COR-L47 (cell line): Measurements from ENCODE around the gene COA6.

ENCODE experiments used
- DNase-seq: peaks from one replicate; lab custom pipeline; 2025; lab: John Stamatoyannopoulos, UW

COA6 gene

GRCh38 chr1:234412830-234413229 lies 39.6 kb downstream of the COA6 start:
- DNase-seq, result no peak

GRCh38 chr1:234413485-234413884 lies 40.2 kb downstream of the COA6 start:
- DNase-seq, result no peak

DNA sequence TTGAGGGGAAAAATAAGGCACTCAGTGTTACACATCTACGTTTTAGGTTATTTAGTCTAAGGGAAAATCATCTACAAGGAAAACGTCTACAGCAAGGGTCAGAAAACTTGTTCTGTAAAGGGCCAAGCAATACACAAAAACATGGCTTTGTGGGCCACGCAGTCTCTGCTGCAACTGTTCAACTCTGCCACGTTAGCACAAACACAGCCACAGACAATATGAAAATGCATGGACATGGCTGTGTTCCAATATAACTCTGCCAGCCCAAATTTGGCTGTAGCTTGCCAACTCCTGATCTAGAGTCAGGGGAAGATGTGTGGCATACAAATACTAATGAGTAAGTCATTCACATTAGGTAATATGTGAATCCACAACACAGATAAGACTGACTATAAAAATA lies 40.7 kb downstream of the COA6 start:
- no peak for DNase-seq

DNA sequence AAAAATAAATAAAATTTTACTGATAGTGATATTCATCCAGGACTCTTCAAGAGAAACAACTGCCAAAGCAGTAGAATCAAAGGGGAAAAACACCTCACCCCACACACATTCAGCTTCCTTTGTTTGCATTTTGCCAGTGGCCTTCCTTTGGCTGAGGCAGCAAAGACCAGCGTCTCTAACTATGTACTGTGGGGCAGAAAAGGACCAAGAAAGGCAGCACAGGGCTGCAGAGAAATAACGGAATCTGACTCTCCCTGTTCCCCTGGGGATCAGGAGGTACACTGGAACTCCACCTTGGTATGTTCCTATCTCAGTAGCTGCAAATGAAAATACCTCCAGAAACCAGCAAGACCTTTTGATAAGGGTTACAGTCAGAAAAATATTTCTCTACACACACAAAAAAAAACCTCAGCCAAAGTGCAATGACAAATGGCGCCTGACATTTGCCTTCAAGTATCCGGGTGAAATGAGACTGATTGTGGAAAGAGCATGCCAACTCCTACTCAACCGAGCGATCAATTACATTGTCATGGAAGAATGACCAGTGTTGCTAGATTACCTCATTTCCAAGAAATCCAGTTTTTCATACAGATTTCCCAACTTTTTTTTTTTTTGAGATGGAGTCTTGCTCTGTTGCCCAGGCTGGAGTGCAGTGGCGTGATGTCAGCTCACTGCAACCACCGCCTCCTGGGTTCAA lies 54.8 kb downstream of the COA6 start:
- no peak for DNase-seq

- no peak for DNase-seq
These were observed 56.2 kb downstream of the COA6 start for GRCh38 chr1:234429434-234429806.

DNA sequence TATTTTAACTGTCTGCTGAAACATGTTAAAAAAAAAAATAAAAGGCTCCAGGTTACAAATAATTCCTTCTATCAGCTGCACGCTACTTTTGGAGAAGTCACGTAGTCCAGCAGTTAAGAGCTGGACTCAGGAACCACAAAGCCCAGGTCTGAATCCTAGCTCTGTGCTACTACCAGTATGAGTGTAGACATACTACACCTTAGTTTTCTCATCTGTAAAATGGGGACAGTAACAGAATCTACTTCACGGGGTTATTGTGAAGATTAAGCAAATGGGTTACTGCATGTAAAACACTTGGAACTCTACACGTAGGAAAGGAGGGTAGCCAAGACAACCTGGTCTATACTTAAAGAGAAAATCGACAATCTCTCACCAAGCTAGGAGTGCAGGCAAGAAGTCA lies 57.4 kb downstream of the COA6 start:
- no peak for DNase-seq

GRCh38 chr1:234431255-234431654 lies 58.0 kb downstream of the COA6 start:
- DNase-seq, result no peak

DNA sequence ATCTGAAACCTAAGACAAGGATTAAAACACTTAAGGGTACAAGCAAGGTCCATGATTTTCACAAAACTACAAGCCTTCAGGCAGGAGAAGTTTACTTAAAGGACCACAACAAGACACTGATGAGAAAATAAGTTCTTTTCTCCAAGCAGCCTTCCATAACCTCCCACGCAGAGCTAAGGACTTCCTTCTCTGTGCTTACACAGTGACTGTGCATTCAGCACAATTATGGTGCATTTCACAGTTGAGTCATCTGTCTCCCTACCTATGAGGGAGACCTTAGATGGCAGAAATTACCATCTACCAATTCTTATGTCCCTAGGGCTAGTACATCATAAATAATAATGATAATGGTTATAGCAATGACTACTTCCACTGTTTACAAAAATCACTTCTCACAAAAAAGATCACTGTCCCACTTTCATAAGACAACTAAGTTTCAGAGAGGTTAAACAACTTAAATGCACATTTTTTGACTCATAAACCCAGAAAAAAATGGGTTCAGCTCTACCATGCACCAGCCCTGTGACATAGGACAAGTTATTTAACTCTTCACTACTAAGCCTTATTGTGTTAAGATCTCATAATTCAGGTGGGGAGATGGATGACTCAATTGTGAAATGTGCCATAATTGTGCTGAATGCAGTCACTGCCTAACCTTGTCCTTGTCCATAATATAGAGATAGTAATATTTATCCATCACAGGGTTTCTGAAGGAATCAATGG lies 60.5 kb downstream of the COA6 start:
- no peak for DNase-seq
